ENCODE measurements around the gene CDC73. TPM values are rescaled to one million over a fixed set of nuclear protein-coding genes. Genes with fewer than 3 reads are reported as not detected.
"Not testable (repeated sequence)": the region's sequence is repeated elsewhere in the genome, so short reads cannot be mapped to it uniquely, and the experiment has no call there.

CDC73 gene
- total RNA-seq, 2 experiments from 2014 or later: 65.4 to 66.5 TPM

GRCh38 chr1:193222056-193222615 lies 100.3 kb downstream of the CDC73 start:
- H3K36me3 ChIP-seq (ENCODE audit: insufficient read depth, low read length): peaks cover 7% of the 10 kb centered on the region
- no peaks in the 10 kb centered on the region for H3K27me3 ChIP-seq (ENCODE audit: control insufficient read depth in 1 of 2, insufficient read depth in 2 of 2, low read length in 2 of 2)
- Mint-ChIP-seq H3K4me3 (no peak overlapping the region), H3K27me3 (no peaks in the 10 kb centered on the region), H3K36me3 (ENCODE audit: low read depth) (peaks cover 80% of the 10 kb centered on the region), H3K27ac (no peak overlapping the region), H3K9me3 (peaks cover 4% of the 10 kb centered on the region), H3K4me1 (ENCODE audit: low read depth) (peaks cover 58% of the 10 kb centered on the region)
- ATAC-seq (ENCODE audit: poor library complexity) (no peak), DNase-seq (no peak)
- intact Hi-C loops (cut with DNase I, micrococcal nuclease): no loop called here
- no peaks in the 10 kb centered on the region for H3K4me1 ChIP-seq (ENCODE audit: insufficient read depth, low read length)
- TF ChIP-seq CTCF (IDR thresholded peaks at IDR 0.05): no peak
- POLR2A ChIA-PET: interaction anchor here (0.7 kb wide), 1 partner anchor 817 kb away, joined by 3 read pairs; no protein-coding TSS in a partner anchor
- H3K27ac ChIP-seq (ENCODE audit: low read depth in 1 of 2, low read length in 2 of 2): no peak overlapping the region
- CTCF ChIA-PET: interaction anchor here (0.7 kb wide), 1 partner anchor 1152 kb away, joined by 4 read pairs; no protein-coding TSS in a partner anchor
- H3K9me3 ChIP-seq (ENCODE audit: control insufficient read depth in 1 of 2, insufficient read depth in 1 of 2, low read length in 2 of 2): no peaks in the 10 kb centered on the region
- no peak overlapping the region for H3K4me3 ChIP-seq (ENCODE audit: low read length)

- no peaks in the 10 kb centered on the region for H3K4me1 ChIP-seq (ENCODE audit: insufficient read depth, low read length)
- peaks cover 15% of the 10 kb centered on the region for H3K36me3 ChIP-seq (ENCODE audit: insufficient read depth, low read length)
- H3K27me3 ChIP-seq (ENCODE audit: control insufficient read depth in 1 of 2, insufficient read depth in 2 of 2, low read length in 2 of 2): no peaks in the 10 kb centered on the region
- H3K9me3 ChIP-seq (ENCODE audit: control insufficient read depth in 1 of 2, insufficient read depth in 1 of 2, low read length in 2 of 2): no peaks in the 10 kb centered on the region
- ATAC-seq (ENCODE audit: poor library complexity) (no peak), DNase-seq (no peak)
- Mint-ChIP-seq H3K4me3 (no peak overlapping the region), H3K9me3 (peaks cover 4% of the 10 kb centered on the region), H3K36me3 (ENCODE audit: low read depth) (peaks cover 60% of the 10 kb centered on the region), H3K27me3 (no peaks in the 10 kb centered on the region), H3K27ac (no peak overlapping the region), H3K4me1 (ENCODE audit: low read depth) (peaks cover 34% of the 10 kb centered on the region)
- intact Hi-C loops (cut with DNase I, micrococcal nuclease): no loop called here
- no peak for TF ChIP-seq CTCF (IDR thresholded peaks at IDR 0.05)
- H3K27ac ChIP-seq (ENCODE audit: low read depth in 1 of 2, low read length in 2 of 2): no peak overlapping the region
- ChIA-PET CTCF (no interaction called here), POLR2A (no interaction called here)
- H3K4me3 ChIP-seq (ENCODE audit: low read length): no peak overlapping the region
Observed at GRCh38 chr1:193229136-193229535, 107.3 kb downstream of the CDC73 start.

- H3K9me3 ChIP-seq (ENCODE audit: control insufficient read depth in 1 of 2, insufficient read depth in 1 of 2, low read length in 2 of 2); ATAC-seq (ENCODE audit: poor library complexity); H3K27ac ChIP-seq (ENCODE audit: low read depth in 1 of 2, low read length in 2 of 2); H3K4me1 ChIP-seq (ENCODE audit: insufficient read depth, low read length); intact Hi-C loops (cut with DNase I, micrococcal nuclease); H3K27ac Mint-ChIP-seq; DNase-seq; CTCF ChIA-PET; H3K4me3 ChIP-seq (ENCODE audit: low read length); H3K9me3 Mint-ChIP-seq; H3K27me3 ChIP-seq (ENCODE audit: control insufficient read depth in 1 of 2, insufficient read depth in 2 of 2, low read length in 2 of 2); POLR2A ChIA-PET; H3K27me3 Mint-ChIP-seq; H3K4me3 Mint-ChIP-seq: not testable (repeated sequence)
- H3K36me3 ChIP-seq (ENCODE audit: insufficient read depth, low read length): peaks cover 21% of the 10 kb centered on the region
- H3K36me3 Mint-ChIP-seq (ENCODE audit: low read depth): peaks cover 61% of the 10 kb centered on the region
- peaks cover 19% of the 10 kb centered on the region for H3K4me1 Mint-ChIP-seq (ENCODE audit: low read depth)
Observed at GRCh38 chr1:193231146-193231545, 109.3 kb downstream of the CDC73 start.

GRCh38 chr1:193234530-193234929 lies 112.7 kb downstream of the CDC73 start:
- no peak for DNase-seq
- no peaks in the 10 kb centered on the region for H3K4me1 ChIP-seq (ENCODE audit: insufficient read depth, low read length)
- Mint-ChIP-seq H3K9me3 (no peaks in the 10 kb centered on the region), H3K4me3 (no peak overlapping the region), H3K4me1 (ENCODE audit: low read depth) (peaks cover 13% of the 10 kb centered on the region), H3K27me3 (no peaks in the 10 kb centered on the region), H3K27ac (no peak overlapping the region), H3K36me3 (ENCODE audit: low read depth) (peaks cover 66% of the 10 kb centered on the region)
- H3K9me3 ChIP-seq (ENCODE audit: control insufficient read depth in 1 of 2, insufficient read depth in 1 of 2, low read length in 2 of 2): peaks cover 0 to 4% of the 10 kb centered on the region in 2 experiments
- ATAC-seq (ENCODE audit: poor library complexity): no peak
- no peak overlapping the region for H3K27ac ChIP-seq (ENCODE audit: low read depth in 1 of 2, low read length in 2 of 2)
- H3K36me3 ChIP-seq (ENCODE audit: insufficient read depth, low read length): peaks cover 49% of the 10 kb centered on the region
- no peaks in the 10 kb centered on the region for H3K27me3 ChIP-seq (ENCODE audit: control insufficient read depth in 1 of 2, insufficient read depth in 2 of 2, low read length in 2 of 2)
- POLR2A ChIA-PET: no interaction called here
- CTCF ChIA-PET: no interaction called here
- no peak overlapping the region for H3K4me3 ChIP-seq (ENCODE audit: low read length)
- intact Hi-C loops (cut with DNase I, micrococcal nuclease): no loop called here
- no peak for TF ChIP-seq CTCF (IDR thresholded peaks at IDR 0.05)
